Suprapubic skin (tissue), 3 donors: ENCODE data around the gene YWHAE.

Experiments used
- CTCF ChIP-seq, 2 donors: fragments of 200-600 bp in 1 of 2; fragments of 450-650 bp in 1 of 2; sonication (generic) in 1 of 2; IDR thresholded peaks; one replicate each; pipeline ENCODE4 v1.5.1; 2016 to 2019; ENCODE audit warnings: antibody characterized with exemption in 2 of 2, mild to moderate bottlenecking in 1 of 2, moderate library complexity in 1 of 2
- POLR2AphosphoS5 ChIP-seq, 3 donors: sonication (generic); formaldehyde crosslinking; IDR thresholded peaks; one replicate each; pipeline ENCODE4 v1.6.1; 2017; ENCODE audit warnings: antibody characterized with exemption in 3 of 3

GRCh38 chr17:1300371-1300905 is 99.6 kb downstream of the YWHAE start:
- no peak for TF ChIP-seq CTCF (IDR thresholded peaks at IDR 0.05)
- TF ChIP-seq POLR2AphosphoS5 (IDR thresholded peaks at IDR 0.05) = no peak
